Mesothelial cell of epicardium (in vitro differentiated cells): Measurements from ENCODE around the gene MLN. TPM values are rescaled to one million over a fixed set of nuclear protein-coding genes. Genes with fewer than 3 reads are reported as not detected.

Experiments
- DNase-seq, 2 experiments: peaks; one replicate each; pipeline ENCODE4 v3.0.0; 2021; ENCODE audit warnings: low spot score in 2 of 2; ENCODE audit not compliant: unreplicated experiment in 2 of 2
- H3K27ac Mint-ChIP-seq: 2 replicates; pipeline ENCODE4 v1.8.0; 2021; ENCODE audit warnings: mixed read lengths
- H3K27me3 Mint-ChIP-seq: 2 replicates; pipeline ENCODE4 v1.8.0; 2021; ENCODE audit warnings: low read depth, mixed read lengths
- H3K36me3 Mint-ChIP-seq: 2 replicates; pipeline ENCODE4 v1.8.0; 2021; ENCODE audit warnings: mixed read lengths
- H3K4me1 Mint-ChIP-seq: 2 replicates; pipeline ENCODE4 v1.8.0; 2021; ENCODE audit warnings: mixed read lengths
- H3K4me3 Mint-ChIP-seq: 2 replicates; pipeline ENCODE4 v1.8.0; 2021; ENCODE audit warnings: mild to moderate bottlenecking, moderate library complexity, mixed read lengths
- H3K9me3 Mint-ChIP-seq: 2 replicates; pipeline ENCODE4 v1.8.0; 2021; ENCODE audit warnings: mixed read lengths
- CTCF ChIP-seq: fragments of 200-600 bp; sonication (generic); IDR thresholded peaks from one replicate; pipeline ENCODE4 v1.5.0; 2021; ENCODE audit warnings: antibody characterized with exemption; ENCODE audit not compliant: unreplicated experiment
- total RNA-seq: library from RNA; stranded (reverse); gene quantifications from 3 replicates; pipeline ENCODE4 v1.2.1, GENCODE V29; 2021

MLN gene
- total RNA-seq, 1 donor from 2014 or later: not detected

GRCh38 chr6:33794910-33795623 lies 8.7 kb downstream of the MLN start:
- peaks cover 32% of the 10 kb centered on the region for H3K27me3 Mint-ChIP-seq
- no peak overlapping the region for H3K4me3 Mint-ChIP-seq
- H3K4me1 Mint-ChIP-seq: peaks cover 8% of the 10 kb centered on the region
- DNase-seq: no peak
- no peak for TF ChIP-seq CTCF
- no peaks in the 10 kb centered on the region for H3K36me3 Mint-ChIP-seq
- no peaks in the 10 kb centered on the region for H3K9me3 Mint-ChIP-seq
- no peak overlapping the region for H3K27ac Mint-ChIP-seq

- H3K9me3 Mint-ChIP-seq: no peaks in the 10 kb centered on the region
- peaks cover 17% of the 10 kb centered on the region for H3K27me3 Mint-ChIP-seq
- no peak overlapping the region for H3K27ac Mint-ChIP-seq
- no peak for DNase-seq
- no peak for TF ChIP-seq CTCF
- no peaks in the 10 kb centered on the region for H3K36me3 Mint-ChIP-seq
- no peak overlapping the region for H3K4me3 Mint-ChIP-seq
- peaks cover 16% of the 10 kb centered on the region for H3K4me1 Mint-ChIP-seq
Measured at GRCh38 chr6:33792981-33793380, 10.8 kb downstream of the MLN start.

- Mint-ChIP-seq H3K9me3 (no peaks in the 10 kb centered on the region), H3K4me1 (peaks cover 29% of the 10 kb centered on the region), H3K36me3 (no peaks in the 10 kb centered on the region), H3K27me3 (peaks cover 12% of the 10 kb centered on the region), H3K4me3 (no peak overlapping the region), H3K27ac (no peak overlapping the region)
- no peak for DNase-seq
- no peak for TF ChIP-seq CTCF
Measured at GRCh38 chr6:33791620-33792019, 12.2 kb downstream of the MLN start.

GRCh38 chr6:33790910-33791309 lies 12.9 kb downstream of the MLN start:
- no peak for TF ChIP-seq CTCF
- Mint-ChIP-seq H3K4me1 (peaks cover 36% of the 10 kb centered on the region), H3K27ac (no peak overlapping the region), H3K4me3 (no peak overlapping the region), H3K27me3 (peaks cover 11% of the 10 kb centered on the region), H3K36me3 (peaks cover 4% of the 10 kb centered on the region), H3K9me3 (no peaks in the 10 kb centered on the region)
- no peak for DNase-seq

- Mint-ChIP-seq H3K4me1 (peaks cover 41% of the 10 kb centered on the region), H3K27ac (no peak overlapping the region), H3K9me3 (no peaks in the 10 kb centered on the region), H3K27me3 (peaks cover 11% of the 10 kb centered on the region), H3K36me3 (peaks cover 4% of the 10 kb centered on the region), H3K4me3 (peak overlapping the region; percentile 12)
- TF ChIP-seq CTCF: no peak
- DNase-seq: no peak
Measured at GRCh38 chr6:33790379-33790778, 13.4 kb downstream of the MLN start.

GRCh38 chr6:33789550-33789895 lies 14.3 kb downstream of the MLN start:
- TF ChIP-seq CTCF: no peak
- Mint-ChIP-seq H3K4me1 (peaks cover 44% of the 10 kb centered on the region), H3K27ac (peak overlapping the region; percentile 97), H3K4me3 (peak overlapping the region; percentile 78), H3K27me3 (peaks cover 6% of the 10 kb centered on the region), H3K9me3 (no peaks in the 10 kb centered on the region), H3K36me3 (peaks cover 6% of the 10 kb centered on the region)
- DNase-seq: no peak
